Fibroblast of pulmonary artery (primary cell): Measurements from ENCODE around the gene UNC13C.

Source experiments
- DNase-seq: peaks from one replicate; pipeline ENCODE4 v3.0.0-alpha.2; 2010; ENCODE audit warnings: low read depth
- H3K4me3 ChIP-seq: replicated peaks from 2 replicates; pipeline ENCODE4 v1.5.1; 2011; ENCODE audit warnings: low read depth, mild to moderate bottlenecking, control low read depth, low read length, moderate library complexity
- TF ChIP-seq, protein P1 (sequence below): IDR thresholded peaks from 2 replicates; pipeline ENCODE4 v1.5.1; 2011; ENCODE audit warnings: mild to moderate bottlenecking, control low read depth, low read length, inconsistent platforms; ENCODE audit errors: missing control alignments

The UNC13C gene

DNA sequence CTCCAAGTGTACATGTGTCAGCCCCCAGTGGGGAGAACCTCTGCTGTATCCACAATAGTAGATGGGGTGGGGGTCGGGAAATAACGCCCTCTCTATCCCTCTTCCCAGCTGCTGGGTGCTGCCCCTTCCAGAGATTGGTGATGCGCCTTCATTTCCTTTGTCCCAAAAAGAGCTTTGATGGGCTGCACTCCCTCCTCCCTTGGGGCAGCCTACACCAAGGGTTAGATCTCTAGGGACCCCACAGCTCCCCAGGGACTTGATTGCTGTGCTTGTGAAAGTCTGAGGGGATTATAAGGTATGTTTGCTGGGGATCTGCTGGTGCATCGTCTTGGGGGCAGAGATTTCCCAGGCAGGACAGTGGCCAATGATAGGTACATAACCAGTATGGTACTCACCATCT lies 105.3 kb downstream of the UNC13C start:
- no peak overlapping the region for H3K4me3 ChIP-seq
- TF ChIP-seq, protein P1, sequence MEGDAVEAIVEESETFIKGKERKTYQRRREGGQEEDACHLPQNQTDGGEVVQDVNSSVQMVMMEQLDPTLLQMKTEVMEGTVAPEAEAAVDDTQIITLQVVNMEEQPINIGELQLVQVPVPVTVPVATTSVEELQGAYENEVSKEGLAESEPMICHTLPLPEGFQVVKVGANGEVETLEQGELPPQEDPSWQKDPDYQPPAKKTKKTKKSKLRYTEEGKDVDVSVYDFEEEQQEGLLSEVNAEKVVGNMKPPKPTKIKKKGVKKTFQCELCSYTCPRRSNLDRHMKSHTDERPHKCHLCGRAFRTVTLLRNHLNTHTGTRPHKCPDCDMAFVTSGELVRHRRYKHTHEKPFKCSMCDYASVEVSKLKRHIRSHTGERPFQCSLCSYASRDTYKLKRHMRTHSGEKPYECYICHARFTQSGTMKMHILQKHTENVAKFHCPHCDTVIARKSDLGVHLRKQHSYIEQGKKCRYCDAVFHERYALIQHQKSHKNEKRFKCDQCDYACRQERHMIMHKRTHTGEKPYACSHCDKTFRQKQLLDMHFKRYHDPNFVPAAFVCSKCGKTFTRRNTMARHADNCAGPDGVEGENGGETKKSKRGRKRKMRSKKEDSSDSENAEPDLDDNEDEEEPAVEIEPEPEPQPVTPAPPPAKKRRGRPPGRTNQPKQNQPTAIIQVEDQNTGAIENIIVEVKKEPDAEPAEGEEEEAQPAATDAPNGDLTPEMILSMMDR, result no peak
- no peak for DNase-seq

DNA sequence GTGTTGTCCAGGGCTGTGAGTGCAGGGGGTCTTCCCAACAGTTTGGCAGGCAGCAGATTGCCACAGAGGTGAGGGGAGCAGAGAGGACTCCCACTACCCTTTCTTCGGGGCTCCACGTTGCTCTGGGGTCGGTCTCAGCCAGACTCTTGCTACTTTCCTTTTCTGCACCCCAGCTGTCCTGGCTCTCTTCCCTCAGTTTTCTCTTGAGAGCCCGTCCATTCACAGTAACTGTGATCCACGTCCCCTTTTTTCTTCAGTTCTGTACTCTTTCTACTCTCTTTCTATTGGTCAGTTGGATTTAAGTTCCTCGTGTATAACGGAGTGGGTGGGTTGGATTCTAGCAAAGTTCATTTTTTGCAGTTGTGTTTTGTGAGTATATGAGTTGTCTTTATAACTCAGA lies 105.8 kb downstream of the UNC13C start:
- TF ChIP-seq, protein P1, result no peak
- DNase-seq, result no peak
- H3K4me3 ChIP-seq, result no peak overlapping the region

GRCh38 chr15:54088837-54089236 lies 110.6 kb downstream of the UNC13C start:
- H3K4me3 ChIP-seq, result no peak overlapping the region
- TF ChIP-seq, protein P1, result no peak
- DNase-seq, result no peak

DNA sequence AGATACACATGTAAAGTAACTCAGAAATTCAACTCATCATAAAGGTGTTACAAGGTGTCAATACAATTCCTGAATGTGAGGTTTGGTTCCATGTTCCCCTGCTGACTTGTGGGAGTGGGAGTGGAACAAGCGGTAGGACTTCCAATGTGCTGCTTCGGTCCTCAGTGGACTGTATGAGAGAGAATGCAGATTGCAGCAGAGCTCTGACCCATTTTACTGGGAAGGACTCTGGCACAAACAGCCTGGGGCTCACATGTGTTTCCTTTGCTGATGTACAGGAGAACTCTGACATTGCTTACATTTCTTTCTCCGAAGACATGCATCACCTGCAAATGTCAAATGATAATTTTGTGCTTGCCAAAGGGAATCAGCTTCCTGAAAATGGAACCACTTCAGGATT lies 111.5 kb downstream of the UNC13C start:
- DNase-seq, result no peak
- H3K4me3 ChIP-seq, result no peak overlapping the region
- TF ChIP-seq, protein P1, result no peak

DNA sequence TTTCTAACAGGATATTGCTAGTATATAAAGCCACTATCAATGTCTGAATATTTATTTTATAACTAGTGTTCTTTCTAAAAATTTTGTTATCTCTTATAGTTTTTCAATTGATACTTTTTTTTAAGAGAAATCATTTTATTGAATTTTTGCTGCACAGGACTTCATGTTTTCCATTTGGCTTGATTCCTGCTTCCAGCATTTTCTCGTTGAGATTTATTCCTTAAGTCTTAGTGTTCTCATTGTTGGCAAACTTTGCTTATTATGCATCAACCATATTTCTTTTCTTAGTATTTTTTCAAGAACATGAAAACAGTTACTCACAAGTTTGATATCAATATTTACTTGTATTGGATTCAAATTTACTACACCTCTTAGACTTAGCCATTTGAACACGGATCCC lies 113.4 kb downstream of the UNC13C start:
- no peak for DNase-seq
- no peak overlapping the region for H3K4me3 ChIP-seq
- TF ChIP-seq, protein P1, result no peak

DNA sequence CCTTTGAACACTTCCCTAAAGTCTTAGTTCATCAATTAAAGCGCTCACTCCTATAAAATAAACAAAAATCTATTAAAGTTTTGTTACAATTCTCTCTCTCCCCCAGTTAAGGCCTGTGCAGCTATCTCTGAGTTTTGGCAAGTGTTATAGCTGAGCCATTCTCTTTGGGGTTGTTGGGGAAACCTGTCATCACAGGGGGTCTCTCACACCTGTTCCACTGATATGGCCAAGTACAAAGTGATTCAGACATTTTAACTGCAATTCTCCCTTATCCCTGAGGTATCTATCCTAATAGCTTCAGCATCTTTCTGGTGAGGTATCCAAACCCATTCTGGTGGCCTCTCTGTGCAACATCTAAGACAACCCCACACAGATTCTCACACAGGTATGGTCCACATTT lies 116.4 kb downstream of the UNC13C start:
- TF ChIP-seq, protein P1, result no peak
- no peak for DNase-seq

GRCh38 chr15:54097019-54097418 lies 118.8 kb downstream of the UNC13C start:
- TF ChIP-seq, protein P1, result no peak
- no peak overlapping the region for H3K4me3 ChIP-seq

More for the DNA sequence above, 116.4 kb downstream of the UNC13C start:
- H3K4me3 ChIP-seq, result no peak overlapping the region

More at GRCh38 chr15:54097019-54097418, 118.8 kb downstream of the UNC13C start:
- DNase-seq, result no peak
